Ishikawa (cell line): ENCODE results near the gene CAMTA1.

Experiments
- CEBPB ChIP-seq: IDR thresholded peaks from 2 replicates; pipeline ENCODE4 v1.6.1; 2012
- CREB1 ChIP-seq: IDR thresholded peaks from 2 replicates; pipeline ENCODE4 v1.6.1; 2012; ENCODE audit warnings: low read depth
- EGR1 ChIP-seq: IDR thresholded peaks from 2 replicates; pipeline ENCODE4 v1.6.1; 2012
- EP300 ChIP-seq: IDR thresholded peaks from 2 replicates; pipeline ENCODE4 v1.6.1; 2012; ENCODE audit warnings: borderline replicate concordance
- FOXM1 ChIP-seq: IDR thresholded peaks from 2 replicates; pipeline ENCODE4 v1.6.1; 2012; ENCODE audit warnings: low read depth, borderline replicate concordance
- NFIC ChIP-seq: IDR thresholded peaks from 2 replicates; pipeline ENCODE4 v1.6.1; 2012
- RAD21 ChIP-seq: IDR thresholded peaks from 2 replicates; pipeline ENCODE4 v1.6.1; 2012; ENCODE audit warnings: low read depth
- TAF1 ChIP-seq: IDR thresholded peaks from 2 replicates; pipeline ENCODE4 v1.6.1; 2012; ENCODE audit warnings: low read depth, mild to moderate bottlenecking
- TCF12 ChIP-seq: IDR thresholded peaks from 2 replicates; pipeline ENCODE4 v1.6.1; 2012; ENCODE audit warnings: low read depth
- TEAD4 ChIP-seq: IDR thresholded peaks from 2 replicates; pipeline ENCODE4 v1.6.1; 2012
- YY1 ChIP-seq: IDR thresholded peaks from 2 replicates; pipeline ENCODE4 v1.6.1; 2012; ENCODE audit warnings: low read depth
- ZBTB7A ChIP-seq: IDR thresholded peaks from 2 replicates; pipeline ENCODE4 v1.6.1; 2012; ENCODE audit warnings: low read depth
- TF ChIP-seq, protein P1 (sequence below): IDR thresholded peaks from 2 replicates; pipeline ENCODE4 v1.6.1; 2012
- TF ChIP-seq, protein P2 (sequence below): IDR thresholded peaks from 2 replicates; pipeline ENCODE4 v1.6.1; 2012; ENCODE audit warnings: low read depth, mild to moderate bottlenecking
- TF ChIP-seq, protein P3 (sequence below): IDR thresholded peaks from 2 replicates; pipeline ENCODE4 v1.6.1; 2012

CAMTA1 gene

DNA sequence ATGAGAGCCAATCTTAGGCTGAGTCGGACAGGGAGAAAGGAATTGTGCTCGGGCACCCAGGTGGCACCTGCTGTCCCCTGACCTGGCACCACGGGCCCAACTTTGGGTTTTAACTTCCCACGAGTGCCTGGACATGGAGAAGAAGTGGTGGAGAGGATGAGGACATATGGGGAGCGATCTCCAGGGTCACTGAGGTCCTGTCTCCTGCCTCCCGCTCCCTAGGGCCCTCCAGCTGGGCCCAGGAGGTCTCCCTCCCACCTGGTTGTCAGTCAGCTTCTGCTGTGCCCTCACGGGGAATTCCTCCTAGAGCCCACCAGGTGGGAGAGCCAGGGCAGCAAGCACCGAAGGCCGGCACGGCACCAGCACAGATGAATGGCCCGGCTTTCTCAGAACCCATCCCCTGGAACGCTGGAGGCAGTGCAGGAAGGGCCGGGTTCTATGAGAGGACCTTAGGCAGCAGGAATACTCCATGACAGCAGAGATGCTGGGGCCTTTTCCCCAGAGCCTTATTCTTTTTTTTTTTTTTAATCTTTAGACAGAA, 435.5 kb downstream of the CAMTA1 start:
- TF ChIP-seq CEBPB (no peak), RAD21 (no peak), TAF1 (no peak), EP300 (no peak), EGR1 (no peak), TCF12 (no peak), TEAD4 (no peak), NFIC (no peak), FOXM1 (no peak), CREB1 (no peak)
- TF ChIP-seq, protein P1, sequence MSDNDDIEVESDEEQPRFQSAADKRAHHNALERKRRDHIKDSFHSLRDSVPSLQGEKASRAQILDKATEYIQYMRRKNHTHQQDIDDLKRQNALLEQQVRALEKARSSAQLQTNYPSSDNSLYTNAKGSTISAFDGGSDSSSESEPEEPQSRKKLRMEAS: no peak
- TF ChIP-seq, protein P2, sequence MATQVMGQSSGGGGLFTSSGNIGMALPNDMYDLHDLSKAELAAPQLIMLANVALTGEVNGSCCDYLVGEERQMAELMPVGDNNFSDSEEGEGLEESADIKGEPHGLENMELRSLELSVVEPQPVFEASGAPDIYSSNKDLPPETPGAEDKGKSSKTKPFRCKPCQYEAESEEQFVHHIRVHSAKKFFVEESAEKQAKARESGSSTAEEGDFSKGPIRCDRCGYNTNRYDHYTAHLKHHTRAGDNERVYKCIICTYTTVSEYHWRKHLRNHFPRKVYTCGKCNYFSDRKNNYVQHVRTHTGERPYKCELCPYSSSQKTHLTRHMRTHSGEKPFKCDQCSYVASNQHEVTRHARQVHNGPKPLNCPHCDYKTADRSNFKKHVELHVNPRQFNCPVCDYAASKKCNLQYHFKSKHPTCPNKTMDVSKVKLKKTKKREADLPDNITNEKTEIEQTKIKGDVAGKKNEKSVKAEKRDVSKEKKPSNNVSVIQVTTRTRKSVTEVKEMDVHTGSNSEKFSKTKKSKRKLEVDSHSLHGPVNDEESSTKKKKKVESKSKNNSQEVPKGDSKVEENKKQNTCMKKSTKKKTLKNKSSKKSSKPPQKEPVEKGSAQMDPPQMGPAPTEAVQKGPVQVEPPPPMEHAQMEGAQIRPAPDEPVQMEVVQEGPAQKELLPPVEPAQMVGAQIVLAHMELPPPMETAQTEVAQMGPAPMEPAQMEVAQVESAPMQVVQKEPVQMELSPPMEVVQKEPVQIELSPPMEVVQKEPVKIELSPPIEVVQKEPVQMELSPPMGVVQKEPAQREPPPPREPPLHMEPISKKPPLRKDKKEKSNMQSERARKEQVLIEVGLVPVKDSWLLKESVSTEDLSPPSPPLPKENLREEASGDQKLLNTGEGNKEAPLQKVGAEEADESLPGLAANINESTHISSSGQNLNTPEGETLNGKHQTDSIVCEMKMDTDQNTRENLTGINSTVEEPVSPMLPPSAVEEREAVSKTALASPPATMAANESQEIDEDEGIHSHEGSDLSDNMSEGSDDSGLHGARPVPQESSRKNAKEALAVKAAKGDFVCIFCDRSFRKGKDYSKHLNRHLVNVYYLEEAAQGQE: no peak
- TF ChIP-seq, protein P3, sequence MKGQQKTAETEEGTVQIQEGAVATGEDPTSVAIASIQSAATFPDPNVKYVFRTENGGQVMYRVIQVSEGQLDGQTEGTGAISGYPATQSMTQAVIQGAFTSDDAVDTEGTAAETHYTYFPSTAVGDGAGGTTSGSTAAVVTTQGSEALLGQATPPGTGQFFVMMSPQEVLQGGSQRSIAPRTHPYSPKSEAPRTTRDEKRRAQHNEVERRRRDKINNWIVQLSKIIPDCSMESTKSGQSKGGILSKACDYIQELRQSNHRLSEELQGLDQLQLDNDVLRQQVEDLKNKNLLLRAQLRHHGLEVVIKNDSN: no peak

DNA sequence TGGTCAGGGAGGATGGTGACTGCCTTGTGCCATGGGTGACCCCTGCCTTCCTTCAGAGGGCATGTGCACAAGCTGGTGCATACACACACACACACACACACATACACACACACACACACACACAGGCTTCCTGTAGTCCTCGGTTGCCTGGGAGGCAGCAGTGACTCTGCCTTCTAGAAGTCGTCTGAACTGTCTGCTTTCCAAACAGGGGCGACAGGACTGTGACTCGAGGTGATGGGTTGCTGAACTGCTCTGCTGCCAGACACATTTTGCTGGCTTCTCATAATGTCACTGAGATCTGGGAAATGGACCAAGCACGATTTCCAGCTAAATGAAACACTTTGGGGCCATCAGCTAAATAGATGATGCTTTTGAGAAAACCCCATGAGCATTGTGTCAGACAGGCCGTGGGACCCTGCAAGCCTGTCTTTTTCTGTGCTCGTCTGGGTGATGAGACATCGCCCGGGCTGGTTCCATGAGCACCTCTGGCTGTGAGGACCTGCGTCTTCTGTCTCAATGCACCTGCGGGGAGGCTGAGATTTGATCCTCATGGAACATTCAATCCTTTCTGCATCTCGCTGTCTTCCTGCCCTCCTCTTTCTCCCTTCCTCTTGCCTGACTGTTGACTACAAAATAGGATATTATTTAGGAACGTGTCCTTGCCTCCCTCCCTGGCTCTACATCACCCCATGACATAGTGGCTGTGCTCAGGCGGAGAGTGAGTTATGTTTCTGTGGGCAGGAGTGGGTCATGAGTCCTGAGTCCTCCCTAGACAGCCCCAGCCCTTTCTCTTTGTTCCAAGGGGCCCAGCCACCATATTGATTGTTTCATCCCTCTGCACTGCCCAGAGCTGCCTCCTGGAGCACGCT, 436.8 kb downstream of the CAMTA1 start:
- TF ChIP-seq YY1: no peak
- TF ChIP-seq TCF12: no peak

DNA sequence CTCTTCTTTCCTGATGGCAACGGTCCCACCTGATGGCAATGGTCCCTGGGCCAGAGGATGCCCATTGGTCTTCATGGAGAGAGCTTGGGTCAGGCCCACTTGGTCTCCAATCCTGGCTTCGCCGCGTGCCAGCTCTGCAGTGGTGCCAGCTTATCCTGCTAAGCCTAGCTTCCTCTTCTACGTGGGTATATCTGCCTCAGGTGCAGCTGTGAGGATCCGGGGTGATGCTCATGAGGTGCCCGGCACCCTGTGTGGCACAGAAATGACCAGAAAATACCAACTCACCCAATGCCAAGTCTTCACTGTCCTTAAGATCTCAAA, 437.4 kb downstream of the CAMTA1 start:
- TF ChIP-seq YY1: no peak
- no peak for TF ChIP-seq CREB1
- no peak for TF ChIP-seq TAF1
- no peak for TF ChIP-seq TCF12
- TF ChIP-seq CEBPB: no peak
- no peak for TF ChIP-seq ZBTB7A

DNA sequence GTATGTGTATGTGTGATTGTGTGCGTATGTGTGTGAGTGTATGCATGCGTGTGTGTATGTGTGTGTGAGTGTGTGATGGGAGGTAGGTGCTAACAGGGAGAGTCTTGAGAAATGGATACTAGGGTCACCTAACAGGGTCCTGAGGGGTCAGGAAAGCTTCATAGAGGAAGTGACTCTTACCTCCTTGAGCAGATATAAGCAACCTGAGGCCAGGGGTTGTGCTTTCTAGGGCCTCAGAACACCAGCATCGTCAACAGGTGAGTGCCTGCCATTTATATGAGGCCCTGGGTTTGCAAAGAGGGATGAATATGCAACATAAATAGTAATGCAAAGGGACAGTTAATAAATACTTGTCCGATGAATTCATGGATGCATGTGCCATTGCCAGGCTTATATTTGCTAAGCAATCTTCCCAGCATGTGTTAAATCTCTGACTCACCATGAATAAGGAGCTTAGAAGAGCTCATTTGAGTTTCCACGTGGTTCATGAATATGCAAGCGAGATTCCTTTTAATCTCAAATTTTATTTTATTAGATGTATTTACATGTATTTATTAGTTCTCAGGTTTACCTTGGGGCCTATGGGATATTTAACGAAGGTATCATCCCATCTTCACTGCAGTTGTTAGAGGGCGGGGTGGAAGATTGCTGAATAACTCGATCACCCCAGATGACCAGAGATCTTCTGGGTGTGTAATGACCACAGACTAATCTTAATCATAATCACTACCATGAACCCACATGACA, 438.3 kb downstream of the CAMTA1 start:
- TF ChIP-seq EGR1 (no peak), RAD21 (no peak), CEBPB (no peak), ZBTB7A (no peak), TEAD4 (no peak)
- TF ChIP-seq, protein P2: no peak

DNA sequence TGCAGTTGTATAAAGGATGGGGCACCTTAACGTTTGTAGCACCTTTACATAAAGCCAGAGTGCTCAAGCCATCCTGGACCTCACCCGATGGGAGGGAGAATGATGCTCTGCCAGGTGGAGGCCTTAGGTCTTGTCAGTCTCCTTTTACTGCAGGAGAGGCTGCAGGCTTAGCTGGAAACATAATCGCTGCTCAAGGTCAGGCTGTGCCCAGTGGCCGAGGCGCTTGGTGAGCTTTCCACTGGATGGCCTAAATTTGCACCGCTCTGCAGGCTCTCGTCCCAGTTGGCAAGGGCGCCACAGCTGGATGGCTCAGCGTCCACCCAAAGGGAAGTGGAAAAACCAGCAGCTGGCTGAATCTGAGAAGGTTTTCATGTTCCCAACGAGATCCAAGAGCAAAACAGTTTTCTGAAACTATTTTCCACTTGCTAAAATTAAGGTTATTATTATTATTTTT, 438.9 kb downstream of the CAMTA1 start:
- TF ChIP-seq NFIC (no peak), TEAD4 (no peak), EP300 (no peak), RAD21 (no peak), CREB1 (no peak), YY1 (no peak), CEBPB (no peak), FOXM1 (no peak), EGR1 (no peak), TAF1 (no peak), TCF12 (no peak), ZBTB7A (no peak)
- TF ChIP-seq, protein P3: no peak
- TF ChIP-seq, protein P1: no peak
- TF ChIP-seq, protein P2: no peak
